B cell (primary cell): Measurements from ENCODE around the gene TBCCD1.

Source experiments
- CTCF ChIP-seq: fragments of 200-600 bp; IDR thresholded peaks from one replicate; pipeline ENCODE4 v1.8.0; 2022; ENCODE audit warnings: antibody characterized with exemption, mild to moderate bottlenecking
- EZH2 ChIP-seq: IDR thresholded peaks from 2 replicates; pipeline ENCODE4 v1.6.1; 2012; ENCODE audit warnings: borderline replicate concordance, low read depth, mild to moderate bottlenecking, moderate library complexity, low read length; ENCODE audit not compliant: insufficient read depth, poor library complexity, severe bottlenecking

GRCh38 chr3:186616299-186616617, 49.1 kb upstream of the TBCCD1 start:
- no peak for TF ChIP-seq CTCF
- no peak for TF ChIP-seq EZH2
